ENCODE measurements around the gene GATA6. TPM values are rescaled to one million over a fixed set of nuclear protein-coding genes. Genes with fewer than 3 reads are reported as not detected.

Gene GATA6
- polyA plus RNA-seq, 1 donor (not counting 4 experiments of a cell fraction or from before 2014, with no cell fraction given) = 0.37 TPM

DNA sequence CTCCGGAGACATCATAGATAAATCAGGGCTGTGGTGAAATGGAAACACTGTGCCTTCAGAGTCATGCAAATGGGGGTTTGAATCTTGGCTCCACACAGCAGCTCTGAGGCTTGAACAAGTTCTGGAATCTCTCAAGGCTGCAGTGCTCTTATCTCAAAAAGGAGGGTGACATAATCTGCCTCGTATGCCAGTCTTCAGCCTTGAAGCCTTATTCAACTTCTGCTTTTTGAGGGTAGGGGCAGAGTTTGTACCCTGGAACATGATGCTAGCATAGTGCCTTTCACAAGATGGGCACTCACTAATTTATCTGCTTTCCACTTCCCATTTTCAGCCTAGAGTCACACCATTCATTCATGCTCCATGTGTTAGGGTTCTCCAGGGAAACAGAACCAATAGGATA lies 42.3 kb downstream of the GATA6 start:
- Histone ChIP-seq H2AFZ (ENCODE audit: control insufficient read depth, low read length) (no peak overlapping the region), H3K9me3 (ENCODE audit: control insufficient read depth, low read depth, low read length) (no peaks in the 10 kb centered on the region), H3K36me3 (ENCODE audit: control insufficient read depth in 2 of 2, extremely low read depth in 1 of 2, insufficient read depth in 2 of 2, low read length in 2 of 2) (no peaks in the 10 kb centered on the region), H4K20me1 (ENCODE audit: control insufficient read depth, extremely low read depth, insufficient read depth, low read length) (no peaks in the 10 kb centered on the region), H3K27ac (ENCODE audit: control insufficient read depth, insufficient read depth, low read length) (no peak overlapping the region), H3K9ac (ENCODE audit: control insufficient read depth, extremely low read depth, insufficient read depth, low read length) (no peak overlapping the region), H3K4me1 (ENCODE audit: control insufficient read depth, extremely low read depth, insufficient read depth, low read length) (peaks cover 15% of the 10 kb centered on the region), H3K9me1 (ENCODE audit: control insufficient read depth, extremely low read depth, insufficient read depth, low read length) (no peaks in the 10 kb centered on the region), H3K27me3 (ENCODE audit: control insufficient read depth, extremely low read depth, insufficient read depth, low read length) (no peaks in the 10 kb centered on the region), H3K79me2 (ENCODE audit: control insufficient read depth, insufficient read depth, low read length) (no peaks in the 10 kb centered on the region), H3K4me3 (ENCODE audit: control insufficient read depth in 2 of 3, extremely low read depth in 1 of 3, insufficient read depth in 2 of 3, low read depth in 1 of 3, low read length in 3 of 3) (no peak overlapping the region), H3K4me2 (ENCODE audit: control insufficient read depth, extremely low read depth, insufficient read depth, low read depth, low read length) (no peak overlapping the region)
- dilution Hi-C loops (cut with MboI; ENCODE audit: extremely low pct_ligation_motif_present, low sequenced_read_pairs) = no loop called here
- TF ChIP-seq EZH2 (IDR thresholded peaks at IDR 0.05; ENCODE audit: low read length) = no peak
- TF ChIP-seq, protein P1, sequence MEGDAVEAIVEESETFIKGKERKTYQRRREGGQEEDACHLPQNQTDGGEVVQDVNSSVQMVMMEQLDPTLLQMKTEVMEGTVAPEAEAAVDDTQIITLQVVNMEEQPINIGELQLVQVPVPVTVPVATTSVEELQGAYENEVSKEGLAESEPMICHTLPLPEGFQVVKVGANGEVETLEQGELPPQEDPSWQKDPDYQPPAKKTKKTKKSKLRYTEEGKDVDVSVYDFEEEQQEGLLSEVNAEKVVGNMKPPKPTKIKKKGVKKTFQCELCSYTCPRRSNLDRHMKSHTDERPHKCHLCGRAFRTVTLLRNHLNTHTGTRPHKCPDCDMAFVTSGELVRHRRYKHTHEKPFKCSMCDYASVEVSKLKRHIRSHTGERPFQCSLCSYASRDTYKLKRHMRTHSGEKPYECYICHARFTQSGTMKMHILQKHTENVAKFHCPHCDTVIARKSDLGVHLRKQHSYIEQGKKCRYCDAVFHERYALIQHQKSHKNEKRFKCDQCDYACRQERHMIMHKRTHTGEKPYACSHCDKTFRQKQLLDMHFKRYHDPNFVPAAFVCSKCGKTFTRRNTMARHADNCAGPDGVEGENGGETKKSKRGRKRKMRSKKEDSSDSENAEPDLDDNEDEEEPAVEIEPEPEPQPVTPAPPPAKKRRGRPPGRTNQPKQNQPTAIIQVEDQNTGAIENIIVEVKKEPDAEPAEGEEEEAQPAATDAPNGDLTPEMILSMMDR (optimal IDR thresholded peaks at IDR 0.05 in 1 of 3, IDR thresholded peaks at IDR 0.05 in 1 of 3, conservative IDR thresholded peaks at IDR 0.05 in 1 of 3; ENCODE audit: extremely low read depth in 1 of 3, insufficient read depth in 2 of 3, low read length in 3 of 3) = no peak
- FAIRE-seq (no peak), DNase-seq (ENCODE audit: low read depth, low spot score) (no peak)

DNA sequence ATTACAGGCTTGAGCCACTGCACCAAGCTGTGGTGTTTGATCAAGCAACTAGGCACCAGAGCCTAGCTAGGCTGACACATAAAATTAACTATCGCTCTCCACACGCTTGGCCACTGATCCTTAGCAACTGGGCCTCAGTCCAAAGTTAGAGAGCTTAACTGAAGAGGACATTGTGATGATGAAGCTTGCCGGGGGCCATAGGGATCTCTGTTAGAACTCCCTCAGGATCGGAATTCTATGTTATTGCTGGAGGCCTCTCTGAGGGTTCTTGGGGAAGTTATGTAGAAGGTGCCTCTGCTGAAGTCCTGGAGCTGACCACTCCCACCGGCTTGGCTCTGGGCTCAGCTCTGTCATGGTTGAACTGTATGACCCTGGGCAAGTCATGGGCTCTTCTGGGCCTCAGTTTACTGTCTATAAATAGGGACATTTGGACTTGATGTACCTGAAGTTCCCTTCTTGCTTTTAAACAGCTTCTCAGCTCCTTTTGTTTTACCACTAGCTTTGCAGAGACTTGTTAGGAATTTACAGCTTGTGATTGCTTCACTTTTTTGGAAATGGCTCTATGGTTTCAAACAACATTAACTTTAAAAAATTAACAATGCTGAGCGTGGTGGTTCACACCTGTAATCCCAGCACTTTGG lies 44.1 kb downstream of the GATA6 start:
- peak; percentile 82 for FAIRE-seq
- dilution Hi-C loops (cut with MboI; ENCODE audit: extremely low pct_ligation_motif_present, low sequenced_read_pairs) = no loop called here
- H3K27ac ChIP-seq (ENCODE audit: control insufficient read depth, insufficient read depth, low read length) = peak overlapping the region; percentile 56

More for the DNA sequence above, 44.1 kb downstream of the GATA6 start:
- Histone ChIP-seq H2AFZ (ENCODE audit: control insufficient read depth, low read length) (peak overlapping the region; percentile 76), H3K27me3 (ENCODE audit: control insufficient read depth, extremely low read depth, insufficient read depth, low read length) (no peaks in the 10 kb centered on the region), H3K9me1 (ENCODE audit: control insufficient read depth, extremely low read depth, insufficient read depth, low read length) (no peaks in the 10 kb centered on the region), H3K4me1 (ENCODE audit: control insufficient read depth, extremely low read depth, insufficient read depth, low read length) (peaks cover 15% of the 10 kb centered on the region), H3K9ac (ENCODE audit: control insufficient read depth, extremely low read depth, insufficient read depth, low read length) (peak overlapping the region; percentile 45), H3K9me3 (ENCODE audit: control insufficient read depth, low read depth, low read length) (no peaks in the 10 kb centered on the region), H3K36me3 (ENCODE audit: control insufficient read depth in 2 of 2, extremely low read depth in 1 of 2, insufficient read depth in 2 of 2, low read length in 2 of 2) (no peaks in the 10 kb centered on the region), H4K20me1 (ENCODE audit: control insufficient read depth, extremely low read depth, insufficient read depth, low read length) (no peaks in the 10 kb centered on the region), H3K4me3 (ENCODE audit: control insufficient read depth in 2 of 3, extremely low read depth in 1 of 3, insufficient read depth in 2 of 3, low read depth in 1 of 3, low read length in 3 of 3) (peak overlapping the region in 1 of 3 experiments; percentile 18), H3K79me2 (ENCODE audit: control insufficient read depth, insufficient read depth, low read length) (no peaks in the 10 kb centered on the region), H3K4me2 (ENCODE audit: control insufficient read depth, extremely low read depth, insufficient read depth, low read depth, low read length) (peak overlapping the region; percentile 22)
- peak; percentile 68 for DNase-seq (ENCODE audit: low read depth, low spot score)
- TF ChIP-seq, protein P1 (optimal IDR thresholded peaks at IDR 0.05 in 1 of 3, IDR thresholded peaks at IDR 0.05 in 1 of 3, conservative IDR thresholded peaks at IDR 0.05 in 1 of 3; ENCODE audit: extremely low read depth in 1 of 3, insufficient read depth in 2 of 3, low read length in 3 of 3) = no peak
- TF ChIP-seq EZH2 (IDR thresholded peaks at IDR 0.05; ENCODE audit: low read length) = no peak

Data from keratinocyte (primary cell).